Parathyroid adenoma (tissue), 2 donors: Measurements from ENCODE around the gene SCN3B.

Source experiments
- H2AFZ ChIP-seq: fragments of 300-600 bp; sonication (generic); one replicate; pipeline ENCODE4 v1.7.0; 2017; ENCODE audit warnings: antibody characterized with exemption, mild to moderate bottlenecking
- H3K27ac ChIP-seq: fragments of 300-600 bp; sonication (generic); one replicate; pipeline ENCODE4 v1.7.0; 2017
- H3K27me3 ChIP-seq: fragments of 300-600 bp; sonication (generic); one replicate; pipeline ENCODE4 v1.7.0; 2017; ENCODE audit warnings: low read length; ENCODE audit not compliant: control insufficient read depth, insufficient read depth
- H3K36me3 ChIP-seq: fragments of 300-600 bp; sonication (generic); one replicate; pipeline ENCODE4 v1.7.0; 2017; ENCODE audit warnings: low read length; ENCODE audit not compliant: control insufficient read depth, insufficient read depth
- H3K4me1 ChIP-seq: fragments of 300-600 bp; sonication (generic); one replicate; pipeline ENCODE4 v1.7.0; 2017; ENCODE audit warnings: control low read depth
- H3K4me2 ChIP-seq: fragments of 300-600 bp; sonication (generic); one replicate; pipeline ENCODE4 v1.7.0; 2017; ENCODE audit warnings: low read length
- H3K4me3 ChIP-seq: fragments of 300-600 bp; sonication (generic); one replicate; pipeline ENCODE4 v1.7.0; 2017; ENCODE audit warnings: low read depth, low read length
- H3K79me2 ChIP-seq: fragments of 300-600 bp; sonication (generic); one replicate; pipeline ENCODE4 v1.7.0; 2017; ENCODE audit warnings: control low read depth
- H3K9ac ChIP-seq: fragments of 300-600 bp; sonication (generic); one replicate; pipeline ENCODE4 v1.7.0; 2017; ENCODE audit warnings: mild to moderate bottlenecking
- H3K9me3 ChIP-seq: fragments of 300-600 bp; sonication (generic); one replicate; pipeline ENCODE4 v1.7.0; 2017; ENCODE audit warnings: low read length; ENCODE audit not compliant: control insufficient read depth
- TF ChIP-seq, protein P1 (sequence below): fragments of 300-600 bp; sonication (generic); IDR thresholded peaks from one replicate; pipeline ENCODE4 v1.7.0; 2017; ENCODE audit warnings: antibody characterized with exemption, mild to moderate bottlenecking
- donor health status: primary hyperparathyroidism.

The SCN3B gene

DNA sequence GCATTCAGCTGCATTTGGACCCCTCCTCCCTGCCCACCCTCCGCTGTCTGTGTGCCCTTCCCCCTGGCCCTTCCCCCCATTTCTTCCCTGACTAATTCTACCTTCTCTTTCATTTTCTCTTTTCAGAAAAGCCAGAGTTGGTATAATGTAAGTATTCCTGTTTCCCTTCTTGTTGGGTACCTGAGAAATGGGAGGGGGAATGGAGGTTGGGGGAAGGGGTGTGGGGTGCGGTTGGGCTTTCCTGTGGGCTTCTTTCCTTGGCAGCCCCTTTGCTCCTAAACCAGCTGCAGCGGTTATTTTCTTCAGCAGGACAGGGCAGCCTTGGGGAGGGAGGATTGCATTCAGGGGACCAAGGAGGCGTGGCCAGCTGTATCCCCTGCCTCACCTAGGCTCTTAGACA, 70.2 kb downstream of the SCN3B start:
- H3K4me1 ChIP-seq, result no peaks in the 10 kb centered on the region
- no peak overlapping the region for H3K9ac ChIP-seq
- TF ChIP-seq, protein P1, sequence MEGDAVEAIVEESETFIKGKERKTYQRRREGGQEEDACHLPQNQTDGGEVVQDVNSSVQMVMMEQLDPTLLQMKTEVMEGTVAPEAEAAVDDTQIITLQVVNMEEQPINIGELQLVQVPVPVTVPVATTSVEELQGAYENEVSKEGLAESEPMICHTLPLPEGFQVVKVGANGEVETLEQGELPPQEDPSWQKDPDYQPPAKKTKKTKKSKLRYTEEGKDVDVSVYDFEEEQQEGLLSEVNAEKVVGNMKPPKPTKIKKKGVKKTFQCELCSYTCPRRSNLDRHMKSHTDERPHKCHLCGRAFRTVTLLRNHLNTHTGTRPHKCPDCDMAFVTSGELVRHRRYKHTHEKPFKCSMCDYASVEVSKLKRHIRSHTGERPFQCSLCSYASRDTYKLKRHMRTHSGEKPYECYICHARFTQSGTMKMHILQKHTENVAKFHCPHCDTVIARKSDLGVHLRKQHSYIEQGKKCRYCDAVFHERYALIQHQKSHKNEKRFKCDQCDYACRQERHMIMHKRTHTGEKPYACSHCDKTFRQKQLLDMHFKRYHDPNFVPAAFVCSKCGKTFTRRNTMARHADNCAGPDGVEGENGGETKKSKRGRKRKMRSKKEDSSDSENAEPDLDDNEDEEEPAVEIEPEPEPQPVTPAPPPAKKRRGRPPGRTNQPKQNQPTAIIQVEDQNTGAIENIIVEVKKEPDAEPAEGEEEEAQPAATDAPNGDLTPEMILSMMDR, result no peak
- no peaks in the 10 kb centered on the region for H3K36me3 ChIP-seq
- no peaks in the 10 kb centered on the region for H3K79me2 ChIP-seq
- H3K9me3 ChIP-seq, result no peaks in the 10 kb centered on the region
- H3K4me2 ChIP-seq, result no peak overlapping the region
- no peak overlapping the region for H3K4me3 ChIP-seq
- H3K27ac ChIP-seq, result no peak overlapping the region
- no peak overlapping the region for H2AFZ ChIP-seq
- no peaks in the 10 kb centered on the region for H3K27me3 ChIP-seq

DNA sequence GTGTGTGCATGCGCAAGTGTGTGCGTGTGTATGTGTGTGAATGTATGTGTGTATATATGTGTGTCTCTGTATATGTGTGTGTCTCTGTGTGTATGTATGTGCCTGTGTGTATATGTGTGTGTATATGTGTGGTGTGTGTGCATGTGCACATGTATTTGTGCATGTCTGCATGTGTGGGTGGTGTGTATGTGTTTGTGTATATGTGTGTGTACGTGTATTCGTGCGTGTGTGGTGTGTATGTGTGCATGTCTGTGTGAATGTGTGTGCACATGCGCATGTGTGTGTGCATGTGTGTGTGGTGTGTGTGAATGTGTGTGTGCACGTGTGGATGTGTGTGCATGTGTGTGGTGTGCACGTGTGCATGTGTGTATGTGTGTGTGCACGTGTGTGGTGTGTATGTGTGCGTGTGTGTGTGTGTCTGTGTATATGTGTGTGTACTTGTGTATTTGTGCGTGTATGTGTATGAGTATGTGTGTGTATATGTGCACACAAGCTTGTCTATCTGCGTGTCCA, 71.4 kb downstream of the SCN3B start:
- no peak overlapping the region for H3K9ac ChIP-seq

DNA sequence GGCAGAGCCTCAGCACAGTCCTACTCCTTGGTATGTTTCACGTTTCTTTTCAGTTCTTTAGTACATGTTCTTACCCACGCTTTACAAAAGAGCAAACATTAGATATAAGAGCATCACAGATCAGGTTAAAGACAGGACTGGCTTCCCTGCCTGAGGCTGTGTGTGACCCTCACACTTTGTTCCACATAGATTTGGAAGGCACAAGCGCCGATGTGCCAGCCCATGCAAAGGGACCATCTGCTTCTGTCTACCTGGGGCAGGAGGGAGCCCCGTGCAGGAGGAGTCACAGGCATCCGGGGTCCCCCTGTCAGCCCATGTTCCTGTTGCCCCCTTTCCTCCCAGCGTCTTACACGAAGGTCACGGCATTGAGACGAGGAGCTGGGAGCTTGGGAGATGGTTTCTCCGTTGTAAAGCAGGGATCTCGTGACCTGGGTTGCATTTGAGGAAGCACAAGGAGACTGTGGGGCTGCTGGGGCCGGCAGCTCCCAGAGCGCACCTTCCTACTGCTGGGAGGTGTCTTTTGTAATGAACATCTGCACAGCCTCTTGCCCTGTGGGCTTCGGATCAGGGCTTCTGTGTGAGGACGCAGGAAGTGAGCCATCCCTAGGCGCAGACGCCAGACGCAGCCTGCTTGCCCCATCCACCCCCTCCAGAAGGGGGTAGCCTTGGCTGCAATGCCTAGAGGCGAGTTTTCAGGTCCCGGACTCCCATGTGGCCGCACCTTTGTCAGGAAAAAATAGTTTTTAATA, 72.6 kb downstream of the SCN3B start:
- no peaks in the 10 kb centered on the region for H3K27me3 ChIP-seq
- no peak overlapping the region for H3K9ac ChIP-seq
- TF ChIP-seq, protein P1, result no peak
- no peaks in the 10 kb centered on the region for H3K79me2 ChIP-seq
- H2AFZ ChIP-seq, result no peak overlapping the region
- no peaks in the 10 kb centered on the region for H3K4me1 ChIP-seq
- H3K36me3 ChIP-seq, result no peaks in the 10 kb centered on the region
- H3K27ac ChIP-seq, result no peak overlapping the region
- H3K4me2 ChIP-seq, result no peak overlapping the region
- no peak overlapping the region for H3K4me3 ChIP-seq
- no peaks in the 10 kb centered on the region for H3K9me3 ChIP-seq

More for the DNA sequence above, 71.4 kb downstream of the SCN3B start:
- no peaks in the 10 kb centered on the region for H3K27me3 ChIP-seq
- no peaks in the 10 kb centered on the region for H3K4me1 ChIP-seq
- H3K36me3 ChIP-seq, result no peaks in the 10 kb centered on the region
- no peak overlapping the region for H2AFZ ChIP-seq
- TF ChIP-seq, protein P1, result no peak
- H3K4me2 ChIP-seq, result no peak overlapping the region
- no peak overlapping the region for H3K27ac ChIP-seq
- H3K79me2 ChIP-seq, result no peaks in the 10 kb centered on the region
- no peak overlapping the region for H3K4me3 ChIP-seq
- H3K9me3 ChIP-seq, result no peaks in the 10 kb centered on the region

DNA sequence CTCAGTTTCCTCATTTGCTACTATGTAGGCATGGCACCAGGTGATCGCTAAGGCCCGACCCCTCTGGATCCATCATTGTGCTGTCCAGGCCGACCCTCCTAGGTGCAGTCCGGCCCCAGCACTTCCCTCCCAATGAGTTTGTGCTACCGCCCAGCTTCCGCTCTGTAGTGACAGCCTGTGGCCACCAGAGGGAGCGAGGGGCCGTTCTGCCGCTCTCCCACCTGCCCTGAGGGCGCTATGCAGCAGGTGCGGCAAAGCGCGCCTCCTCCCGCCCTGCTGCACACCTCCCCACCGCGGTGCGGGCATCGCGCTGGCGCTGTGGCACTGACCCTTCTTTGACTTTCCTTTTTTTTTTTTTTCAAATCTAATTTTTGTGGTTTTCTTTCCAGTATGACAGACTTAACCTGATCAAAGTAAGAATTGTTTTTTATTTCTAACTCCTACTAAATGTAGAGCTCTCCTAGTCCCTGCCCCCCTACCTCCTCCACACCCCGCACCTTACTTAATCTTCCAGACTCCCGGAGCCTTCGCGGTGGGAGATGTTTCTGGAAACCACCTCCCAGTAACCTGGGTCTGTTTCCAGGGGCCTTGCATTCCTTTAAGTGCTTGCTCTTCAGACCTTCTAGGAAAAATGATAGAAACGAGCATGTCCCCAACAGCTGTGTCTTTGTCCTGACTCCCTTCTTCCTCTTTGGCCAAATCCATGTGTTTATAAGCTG, 73.7 kb downstream of the SCN3B start:
- no peaks in the 10 kb centered on the region for H3K36me3 ChIP-seq
- no peak overlapping the region for H2AFZ ChIP-seq
- H3K4me3 ChIP-seq, result no peak overlapping the region

More for the DNA sequence above, 73.7 kb downstream of the SCN3B start:
- Histone ChIP-seq H3K27ac (no peak overlapping the region), H3K27me3 (no peaks in the 10 kb centered on the region), H3K4me2 (no peak overlapping the region), H3K9ac (no peak overlapping the region), H3K79me2 (no peaks in the 10 kb centered on the region), H3K9me3 (no peaks in the 10 kb centered on the region), H3K4me1 (no peaks in the 10 kb centered on the region)
- TF ChIP-seq, protein P1, result peak; percentile 87
